NOMO-1 treated with dmso at 0.1 percent for 144 hours (cell line): ENCODE data around the gene SPON2.

Experiments
- DNase-seq: peaks from one replicate; lab custom pipeline; 2025; ENCODE audit not compliant: unreplicated experiment; lab: John Stamatoyannopoulos, UW

The SPON2 gene

DNA sequence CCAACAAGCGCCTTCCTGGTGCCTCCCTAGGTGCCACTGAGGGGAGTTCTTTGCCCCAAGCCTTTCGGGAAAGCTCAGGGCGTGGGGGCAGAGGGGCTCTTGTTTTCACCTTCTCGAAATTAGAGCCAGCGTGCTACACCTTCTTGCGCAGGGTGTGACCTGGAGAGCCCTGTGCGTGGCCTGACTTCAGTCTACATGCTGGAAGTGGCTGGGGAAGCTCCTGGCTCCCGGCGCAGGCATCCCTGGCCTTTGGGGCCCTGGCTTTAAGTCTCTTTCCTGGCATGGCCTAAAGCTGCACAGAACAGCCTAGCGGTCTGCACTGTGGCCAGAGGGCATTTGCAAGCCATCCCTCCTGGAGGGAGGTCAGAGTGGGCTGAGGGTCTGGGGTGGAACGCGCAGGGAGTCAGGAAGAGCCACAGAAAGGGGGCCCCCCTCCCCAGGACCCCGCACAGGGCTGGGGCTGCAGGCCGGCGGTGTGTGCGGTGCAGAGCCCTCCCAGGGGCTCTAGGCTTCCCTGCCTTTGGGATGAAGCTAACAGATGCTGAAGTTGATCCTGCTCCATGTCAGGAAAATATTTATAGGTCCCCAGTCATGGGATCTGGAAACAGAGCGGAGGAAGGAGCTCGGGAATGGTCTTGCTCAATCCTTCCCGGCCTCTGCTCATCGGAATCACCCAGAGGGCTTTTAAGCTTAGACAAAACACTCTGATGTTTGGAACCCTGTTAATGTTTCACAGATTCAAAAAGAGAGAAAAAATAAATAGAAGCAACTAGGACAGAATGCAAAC lies 781 bp upstream of the SPON2 start:
- DNase-seq = no peak

DNA sequence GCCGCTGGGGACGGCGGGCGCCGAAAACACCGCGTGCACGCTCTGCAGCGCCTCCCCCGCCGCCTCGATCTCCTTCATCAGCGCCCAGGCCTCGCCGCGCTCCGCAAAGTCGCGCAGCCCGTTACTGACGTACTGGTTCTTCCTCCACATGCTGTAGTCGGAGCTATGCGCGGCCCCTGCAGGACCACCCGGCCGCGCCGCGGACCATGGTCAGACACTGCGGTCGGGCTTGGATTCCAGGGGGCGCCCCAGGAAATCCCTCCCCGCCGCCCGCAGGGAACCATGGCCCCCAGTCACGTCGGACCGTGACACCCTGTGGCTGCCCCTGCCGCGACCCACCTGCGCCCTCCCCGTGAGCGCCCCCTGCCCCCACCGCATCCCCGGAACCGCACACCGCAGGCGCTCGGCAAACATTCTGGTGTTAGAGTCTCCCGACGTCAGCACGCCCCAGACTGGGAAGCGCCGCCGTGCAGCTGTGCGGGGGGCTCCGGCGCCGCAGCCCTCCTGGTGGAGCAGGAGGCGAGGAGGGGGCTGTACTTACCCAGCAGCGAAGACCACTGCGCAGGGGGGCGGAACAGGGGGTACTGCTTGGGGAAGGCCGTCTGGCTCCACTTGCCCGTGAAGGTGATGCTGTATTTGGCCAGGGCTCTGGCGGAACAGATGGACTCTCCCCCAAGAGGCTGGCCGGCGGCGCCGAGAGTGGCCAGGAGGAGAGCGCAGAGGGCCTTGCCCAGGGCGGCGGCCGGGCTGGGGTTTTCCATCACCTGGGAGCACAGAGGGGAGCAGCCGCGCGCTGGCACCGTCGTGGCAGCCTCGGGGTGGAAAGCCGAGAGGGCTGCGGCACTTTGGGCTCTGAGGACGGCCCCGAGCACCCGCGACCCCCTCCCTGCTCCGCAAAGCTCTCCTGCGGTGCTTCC lies 814 bp downstream of the SPON2 start:
- DNase-seq = no peak

DNA sequence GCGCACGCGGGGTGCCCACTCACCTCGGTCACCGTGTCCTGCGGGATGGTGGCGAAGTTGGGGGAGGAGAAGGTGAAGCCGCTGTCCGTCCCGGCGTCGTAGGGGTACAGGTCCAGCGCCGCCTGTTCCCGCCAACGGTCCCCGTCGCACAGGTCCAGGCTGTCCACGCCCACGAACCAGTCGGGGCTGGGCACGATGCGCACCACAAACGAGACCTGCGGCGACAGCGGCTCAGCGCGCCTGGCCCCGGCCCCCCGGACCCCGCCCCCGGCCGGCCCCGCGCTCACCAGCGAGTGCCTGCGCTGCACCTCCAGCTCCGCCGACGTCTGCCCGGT lies 1.4 kb downstream of the SPON2 start:
- no peak for DNase-seq

DNA sequence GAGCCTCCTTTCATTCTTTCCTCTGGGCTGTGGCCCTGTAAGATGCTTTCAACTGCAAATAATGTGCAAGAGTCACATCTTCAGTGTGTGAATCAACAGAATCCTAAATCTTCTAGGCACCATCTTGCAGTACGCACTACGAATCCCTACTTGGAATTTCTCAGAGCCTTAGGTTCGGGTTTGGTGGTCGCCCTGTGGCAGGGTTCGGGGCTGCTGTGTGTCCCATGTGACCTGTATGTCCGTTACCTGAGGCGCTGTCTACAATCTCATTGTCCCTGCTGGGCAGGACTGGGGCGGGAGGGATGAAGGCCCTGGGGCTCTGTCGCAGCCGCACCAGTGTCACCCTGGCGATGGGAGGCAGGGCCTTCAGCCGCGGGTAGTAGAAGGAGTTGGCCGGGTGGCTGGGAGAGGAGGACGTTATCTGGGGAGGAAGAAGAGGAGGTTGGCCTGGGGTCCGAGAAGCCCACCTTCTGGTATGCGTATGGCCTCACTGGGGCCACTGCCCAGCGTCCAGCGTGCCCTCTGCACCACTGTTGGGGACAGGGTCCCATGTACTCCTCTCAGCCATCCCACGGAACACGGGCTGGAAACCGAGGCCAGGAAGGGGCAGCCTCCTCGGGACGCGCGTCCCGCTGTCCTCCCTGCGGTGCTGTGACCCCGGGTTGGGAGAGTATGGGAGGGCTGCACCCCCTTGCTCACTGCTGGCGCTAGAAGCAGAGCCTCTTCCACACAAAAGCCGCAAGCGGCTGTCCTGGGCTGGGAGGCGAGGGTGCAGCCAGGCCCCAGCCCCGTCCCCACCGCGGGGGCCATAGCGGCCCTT lies 2.0 kb downstream of the SPON2 start:
- no peak for DNase-seq

DNA sequence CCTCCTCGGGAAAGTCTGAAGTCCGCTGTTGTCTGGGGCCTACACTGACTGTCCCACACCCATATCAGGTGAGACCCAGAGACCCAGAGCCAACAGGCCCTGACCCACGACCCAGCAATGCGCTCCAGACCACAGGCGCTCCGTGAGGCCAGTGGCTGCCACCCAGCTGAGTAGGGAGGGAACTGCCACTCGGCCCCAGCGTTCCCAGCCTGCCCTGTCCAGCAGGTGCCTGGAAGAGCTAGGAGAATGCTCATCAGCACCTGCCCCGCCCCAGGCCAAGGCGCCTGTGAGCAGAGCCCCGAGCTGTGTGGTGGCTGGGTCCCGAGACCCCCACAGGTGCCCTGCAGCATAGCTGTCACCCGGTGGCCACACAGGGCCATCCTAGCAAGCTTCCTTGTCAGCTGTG lies 2.7 kb downstream of the SPON2 start:
- DNase-seq = no peak

DNA sequence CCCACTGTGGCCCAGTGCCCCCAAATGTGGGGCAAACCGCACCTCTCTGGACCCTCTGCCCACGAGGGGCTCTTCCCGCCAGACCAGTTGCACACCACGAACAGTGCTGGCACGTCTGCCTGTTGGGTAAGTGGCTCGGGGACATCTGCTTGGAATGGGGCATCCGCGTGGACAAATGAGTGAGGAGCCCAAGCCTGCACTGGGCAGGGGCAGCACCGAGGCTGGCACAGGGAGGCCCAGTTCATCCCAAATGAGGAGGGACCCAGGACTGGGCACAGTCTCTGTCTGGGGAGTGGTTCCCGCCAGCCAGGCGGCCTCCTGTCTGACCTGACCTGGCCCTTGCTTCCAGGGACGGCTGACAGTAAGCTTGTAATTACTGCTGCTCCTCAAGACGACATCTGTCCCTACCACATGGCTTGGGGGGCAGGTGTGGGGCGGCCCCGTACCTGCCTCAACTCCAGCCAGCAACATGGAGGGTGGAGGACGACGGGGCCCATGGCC lies 3.2 kb downstream of the SPON2 start:
- no peak for DNase-seq

DNA sequence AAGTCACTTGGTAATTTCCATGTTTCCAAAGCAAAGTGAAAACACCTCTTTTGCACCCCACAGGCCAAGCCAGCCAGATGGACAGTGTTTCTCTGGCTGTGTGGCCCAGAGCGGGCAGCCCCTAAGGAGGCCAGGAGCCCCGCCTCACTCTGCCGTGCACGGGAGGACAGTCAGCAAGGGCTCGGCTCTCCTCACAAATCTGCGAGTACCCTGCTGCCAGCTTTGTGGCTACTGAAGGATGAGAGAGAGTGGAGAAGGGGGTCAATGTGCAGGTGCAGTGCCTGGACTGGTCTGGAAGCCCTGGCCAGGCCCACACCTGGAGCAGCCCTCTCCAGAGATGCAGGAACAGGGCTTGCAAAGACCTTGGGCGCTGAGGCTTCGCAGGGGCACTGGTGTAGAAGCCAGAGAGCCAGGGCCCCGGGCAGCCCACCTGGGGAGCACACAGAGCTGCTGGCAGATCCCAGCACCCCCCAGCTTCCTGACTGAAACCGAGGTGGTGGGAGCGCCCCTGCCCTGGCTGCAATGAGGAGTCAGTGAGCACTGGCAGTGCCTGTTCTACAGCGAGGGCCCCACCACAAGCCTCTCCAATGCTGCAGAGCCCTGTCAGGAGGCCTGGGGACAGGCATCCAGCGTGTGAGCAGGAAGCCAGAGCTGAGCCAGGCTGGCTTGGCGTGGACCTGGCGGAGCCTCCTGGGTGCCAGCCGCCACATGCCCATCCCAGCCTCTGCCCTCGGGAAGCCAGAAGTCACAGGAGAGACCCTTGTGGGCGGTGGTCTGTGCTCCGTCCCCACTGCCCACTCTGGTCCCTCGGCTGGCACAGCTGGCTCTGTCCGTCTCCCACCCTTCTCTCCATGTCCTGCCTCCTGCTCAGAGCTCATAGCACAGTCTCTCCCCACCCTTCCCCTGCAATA lies 3.9 kb downstream of the SPON2 start:
- DNase-seq = no peak

DNA sequence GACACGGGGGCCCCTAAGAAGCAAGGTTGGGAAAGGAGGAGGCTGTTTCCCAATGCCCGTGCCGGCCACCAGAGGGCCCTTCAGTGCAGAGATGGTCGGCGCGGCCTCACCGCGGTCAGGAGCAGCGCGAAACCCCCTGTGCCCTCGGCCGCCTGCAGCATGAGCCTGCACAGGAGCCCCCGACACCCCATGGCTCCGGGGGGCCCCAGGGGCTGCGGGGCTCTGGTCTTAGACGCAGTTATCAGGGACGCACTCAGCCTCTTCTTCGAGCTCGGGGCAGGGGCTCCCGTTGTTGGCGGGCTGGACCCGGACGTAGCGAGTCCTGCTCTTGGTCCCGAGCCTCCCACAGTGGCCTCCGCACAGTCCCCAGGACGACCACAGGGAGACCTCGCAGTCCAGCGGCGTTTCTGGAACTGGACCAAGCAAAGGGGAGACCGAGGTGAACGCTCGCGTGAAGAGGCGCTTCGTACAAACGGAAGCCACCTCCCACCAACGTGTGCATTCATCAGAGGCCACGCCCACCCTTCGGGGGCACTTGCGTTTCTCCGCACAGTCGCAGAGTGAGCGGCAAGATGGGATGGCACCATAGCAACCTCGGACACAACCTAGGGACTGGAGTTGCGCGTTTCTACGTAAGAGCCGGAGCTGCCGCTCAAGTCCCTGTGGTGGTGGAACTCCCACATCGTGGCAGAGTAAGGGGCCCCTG lies 5.0 kb downstream of the SPON2 start:
- DNase-seq = peak; percentile 87

DNA sequence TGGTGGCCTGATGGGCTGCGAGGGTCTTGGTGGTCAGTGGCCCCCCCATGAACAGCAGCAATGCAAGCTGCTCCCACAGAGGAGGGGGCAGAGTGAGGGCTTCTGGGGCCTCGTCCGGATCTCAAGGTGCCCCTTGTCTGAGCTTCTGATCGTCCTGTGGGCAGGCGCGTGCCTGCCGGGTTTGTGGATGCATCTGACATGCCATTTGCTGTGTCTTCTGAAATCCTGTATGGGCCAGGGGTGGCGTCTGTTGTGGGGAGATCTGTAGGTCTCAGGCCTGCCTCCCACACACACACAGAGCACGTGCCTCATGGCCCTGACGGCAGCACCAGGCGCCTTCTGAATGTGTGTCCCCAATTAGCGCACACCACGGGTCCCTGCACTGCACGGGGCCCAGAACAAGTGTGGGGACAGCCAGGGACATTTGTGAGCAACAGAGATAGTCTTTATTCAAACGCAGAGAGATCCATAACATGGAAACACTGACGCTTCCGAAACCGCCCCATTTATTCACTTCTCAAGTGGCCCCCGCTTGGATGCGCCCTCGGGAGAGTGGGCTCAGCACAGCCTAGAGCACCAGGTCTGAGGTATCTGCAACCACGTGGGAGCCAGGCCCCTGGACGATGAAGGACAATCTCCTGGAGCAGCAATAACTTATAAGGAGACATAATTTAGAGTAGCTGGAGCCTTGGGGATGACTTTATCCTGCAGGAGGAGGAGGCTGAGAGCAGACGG lies 5.7 kb downstream of the SPON2 start:
- no peak for DNase-seq

DNA sequence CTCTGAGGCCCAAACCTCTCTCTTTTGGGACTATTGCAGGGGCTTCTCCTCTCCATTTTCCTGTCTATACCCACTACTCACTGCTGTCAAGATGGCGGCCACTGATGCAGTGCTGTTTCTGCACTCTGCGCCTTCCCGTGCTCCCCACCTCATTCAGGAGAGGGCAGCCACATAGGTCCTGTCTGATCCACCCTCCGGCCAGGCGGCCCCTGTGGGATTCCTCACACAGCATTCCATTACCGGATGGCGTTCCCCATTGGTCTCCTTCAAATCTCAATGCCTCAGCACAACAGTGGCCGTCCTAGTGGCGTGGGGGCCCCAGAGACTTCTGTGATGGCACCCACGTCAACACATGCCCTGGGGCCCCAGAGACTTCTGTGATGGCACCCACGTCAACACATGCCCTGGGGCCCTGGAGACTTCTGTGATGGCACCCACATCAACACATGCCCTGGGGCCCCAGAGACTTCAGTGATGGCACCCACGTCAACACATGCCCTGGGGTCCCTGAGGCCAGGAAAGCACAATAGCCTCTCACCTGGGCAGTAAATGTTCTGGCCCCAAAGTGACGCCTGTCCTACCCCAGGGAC lies 7.3 kb downstream of the SPON2 start:
- no peak for DNase-seq

DNA sequence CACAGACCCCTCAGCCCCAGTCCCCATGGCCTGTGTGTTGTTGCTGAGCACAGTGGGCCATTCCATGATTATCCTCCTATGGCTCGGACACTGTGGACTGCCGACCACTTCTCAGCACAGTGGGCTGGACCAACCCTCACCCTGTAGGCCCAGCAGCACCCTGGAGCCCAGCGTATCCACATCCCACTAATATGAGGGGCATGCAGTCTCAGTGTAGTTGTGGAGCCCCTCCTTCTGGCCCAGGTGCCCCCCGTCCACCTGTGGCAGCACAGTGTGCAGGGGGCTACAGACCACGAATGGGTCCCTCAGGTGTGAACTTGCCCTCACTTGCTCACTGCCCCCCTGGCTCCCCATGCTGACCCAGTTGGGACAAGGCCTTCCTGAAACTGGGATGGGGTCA lies 7.9 kb downstream of the SPON2 start:
- DNase-seq = no peak

DNA sequence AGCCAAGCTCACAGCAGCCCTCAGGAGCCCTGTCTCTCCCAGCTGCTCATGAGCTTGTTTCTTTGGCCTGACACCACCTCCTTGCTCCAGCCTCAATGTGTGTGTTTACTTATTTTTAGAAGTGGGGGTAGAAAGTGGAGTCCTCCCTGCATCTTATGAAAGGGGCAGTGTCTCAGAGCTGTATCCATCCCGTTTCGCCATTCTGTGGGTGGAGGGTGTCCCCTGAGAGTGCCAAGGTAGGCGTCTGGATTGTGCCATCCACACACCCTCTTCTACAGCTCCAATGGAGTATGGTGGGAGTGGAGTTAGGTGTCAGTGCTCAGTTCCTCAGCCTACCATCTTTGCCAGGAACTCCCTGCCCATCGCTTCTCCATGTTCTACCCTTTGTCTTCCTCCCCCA lies 8.3 kb downstream of the SPON2 start:
- no peak for DNase-seq

DNA sequence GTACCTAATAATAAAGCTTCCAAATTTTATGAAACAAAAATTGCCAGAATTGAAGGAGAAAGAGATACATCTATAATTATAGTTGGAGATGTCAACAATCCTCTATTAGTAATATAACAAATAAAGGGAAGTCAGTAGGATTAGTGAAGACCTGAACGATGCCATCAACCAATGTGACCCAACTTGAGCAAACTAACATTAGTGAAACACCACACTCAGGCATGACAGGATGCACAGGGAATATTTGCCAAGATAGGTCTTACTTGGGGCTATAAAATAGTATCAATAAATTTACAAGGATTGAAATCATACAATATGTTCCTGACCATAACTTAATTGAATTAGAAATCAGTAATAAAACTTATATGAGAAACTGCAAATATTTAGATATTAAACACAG lies 12.0 kb downstream of the SPON2 start:
- no peak for DNase-seq

DNA sequence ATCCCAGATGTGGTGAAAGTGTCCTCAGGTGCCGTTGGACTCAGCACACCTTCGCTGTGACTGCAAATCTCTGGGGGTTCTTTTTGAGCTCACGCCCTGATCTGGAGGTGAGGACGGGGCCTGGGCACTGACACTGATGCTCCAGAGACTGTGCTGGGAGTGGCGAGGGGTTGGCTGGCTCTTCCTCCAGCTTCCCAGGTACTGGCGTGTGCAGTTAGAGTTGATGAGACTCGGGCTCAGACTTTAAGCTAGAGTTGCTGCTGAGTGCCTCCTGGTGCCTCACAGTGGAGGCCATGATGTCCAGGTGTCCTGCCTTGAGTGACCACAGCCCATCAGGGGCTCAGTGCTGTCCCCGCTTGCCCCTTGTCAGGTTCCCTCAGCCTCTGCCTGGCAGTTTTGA lies 16.3 kb downstream of the SPON2 start:
- no peak for DNase-seq

DNA sequence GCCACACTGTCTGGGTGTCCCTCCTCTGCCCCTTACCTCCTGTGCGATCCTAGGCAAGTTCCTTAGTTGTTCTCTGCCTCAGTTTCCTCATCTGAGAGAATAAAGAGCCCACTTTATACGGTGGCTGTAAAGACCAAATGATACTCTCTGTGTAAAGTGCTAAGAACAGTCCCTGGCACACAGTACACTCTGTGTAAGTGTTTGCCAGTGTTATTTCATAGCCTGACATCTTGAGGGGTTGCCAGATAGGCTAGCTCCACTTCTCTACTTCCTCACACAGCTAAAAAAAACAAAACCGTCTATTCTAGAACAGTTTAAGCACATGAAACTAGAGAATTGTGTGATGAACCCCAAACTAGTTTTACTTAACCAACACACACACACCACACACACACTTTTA lies 17.1 kb downstream of the SPON2 start:
- DNase-seq = no peak

DNA sequence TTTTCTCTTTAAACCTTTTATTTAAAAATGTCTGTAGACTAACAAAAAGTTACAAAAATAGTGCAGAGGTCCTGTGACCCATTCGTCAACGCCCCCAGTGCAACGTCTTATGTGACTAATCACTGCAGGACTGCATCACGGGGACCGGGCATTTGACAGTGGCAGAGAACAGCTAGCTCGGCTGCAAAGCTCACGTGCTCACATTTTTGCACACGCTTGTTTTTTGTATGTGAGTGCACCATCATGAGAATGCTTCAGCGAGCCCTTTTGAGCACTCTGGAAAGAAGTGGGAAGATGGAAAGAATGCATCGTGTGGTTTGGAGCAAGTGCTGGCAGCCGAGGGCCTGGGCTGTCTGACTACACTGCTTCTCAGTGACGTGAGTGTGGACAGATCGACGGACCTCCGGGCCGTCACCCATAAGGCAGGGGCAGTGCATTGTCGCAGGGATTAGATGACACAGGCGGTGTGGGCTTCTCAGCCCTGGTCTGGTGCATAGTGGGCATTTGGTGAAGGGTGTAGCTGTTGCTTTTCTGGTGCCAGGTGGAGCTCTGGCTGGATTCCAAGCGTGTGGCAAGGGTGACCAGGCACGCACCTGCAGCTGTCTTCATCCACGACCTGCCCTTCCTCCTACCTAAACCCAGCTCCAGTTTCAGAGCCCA lies 17.7 kb downstream of the SPON2 start:
- no peak for DNase-seq

DNA sequence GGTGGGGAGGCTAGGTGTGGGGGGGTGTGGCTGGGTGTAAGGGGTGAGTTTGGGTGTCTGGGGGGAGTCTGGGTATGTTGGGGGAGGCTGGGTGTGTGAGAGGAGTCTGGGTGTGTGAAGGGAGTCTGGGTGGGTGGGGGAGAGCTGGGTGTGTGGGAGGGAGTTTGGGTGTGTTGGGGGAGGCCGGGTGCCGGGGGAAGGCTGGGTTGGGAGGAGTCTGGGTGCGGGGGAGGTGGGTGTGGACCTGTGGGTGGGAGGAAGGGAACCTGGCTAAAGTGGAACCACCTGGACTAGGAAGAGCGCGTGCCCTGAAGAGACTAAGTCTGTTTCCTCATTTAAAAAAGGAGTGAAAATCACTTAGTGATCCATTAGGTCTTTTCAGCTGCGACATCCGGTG lies 18.3 kb downstream of the SPON2 start:
- DNase-seq = no peak

DNA sequence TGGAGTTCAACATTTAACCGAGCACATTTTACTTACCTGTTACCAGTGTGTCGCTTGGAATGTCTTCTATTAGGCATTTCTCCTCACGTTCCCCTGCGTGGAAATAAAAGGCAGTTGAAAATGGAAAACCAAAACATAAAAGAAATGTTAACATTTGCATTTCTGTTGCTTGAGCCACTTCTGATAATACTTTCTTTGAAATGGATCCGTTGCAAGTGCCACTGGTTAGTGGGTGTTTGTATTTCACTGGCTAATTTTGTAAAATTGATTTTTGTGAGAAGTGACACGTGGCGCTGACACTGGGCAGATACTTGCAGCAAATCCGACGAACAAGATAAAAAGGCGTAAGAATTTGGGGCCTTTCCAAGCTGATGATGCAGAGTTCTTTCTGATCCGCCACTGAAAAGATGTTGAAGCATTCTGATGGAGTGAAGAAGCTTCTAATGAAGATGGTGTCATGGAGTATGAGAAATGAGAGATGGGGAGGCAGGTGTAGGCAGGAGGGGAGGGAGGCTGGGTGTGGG lies 18.8 kb downstream of the SPON2 start:
- DNase-seq = no peak
